HS-27A (cell line): Measurements from ENCODE around the gene CDH4.

Source experiments
- DNase-seq: peaks from one replicate; pipeline ENCODE4 v3.0.0-alpha.2; 2012; ENCODE audit warnings: low read depth, missing footprints

Gene CDH4

DNA sequence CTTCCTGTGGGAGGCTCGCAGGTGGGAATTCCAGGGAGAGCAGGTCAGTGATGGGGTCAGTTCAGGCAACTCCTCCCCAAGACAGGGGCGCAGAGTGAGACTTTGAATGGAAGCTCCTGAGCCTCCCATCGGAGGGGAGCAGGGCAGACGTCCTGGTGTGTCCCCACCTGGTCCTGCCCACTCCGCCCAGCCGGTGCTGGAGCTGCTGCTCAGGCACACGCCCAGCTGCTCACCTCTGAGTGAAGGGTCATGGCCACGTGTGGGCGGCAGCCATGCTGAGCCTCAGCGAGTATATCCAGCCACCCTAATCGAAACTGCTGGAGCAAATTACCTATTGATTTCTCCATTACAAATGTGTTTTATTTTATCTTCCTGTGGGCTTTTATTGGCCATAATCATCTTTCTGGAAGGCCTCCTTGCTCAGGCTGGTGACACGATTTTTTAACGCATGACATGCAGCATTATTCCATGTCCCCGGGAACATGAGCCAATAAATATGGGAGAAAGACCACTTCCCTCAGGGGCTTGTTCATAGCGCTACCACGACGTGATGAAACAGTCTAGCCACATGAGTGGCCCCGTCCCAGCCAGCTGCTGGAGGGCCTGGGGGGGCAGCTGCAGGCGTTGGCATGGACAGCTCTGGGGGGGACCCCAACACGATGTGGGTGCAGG lies 665.5 kb downstream of the CDH4 start:
- no peak for DNase-seq

DNA sequence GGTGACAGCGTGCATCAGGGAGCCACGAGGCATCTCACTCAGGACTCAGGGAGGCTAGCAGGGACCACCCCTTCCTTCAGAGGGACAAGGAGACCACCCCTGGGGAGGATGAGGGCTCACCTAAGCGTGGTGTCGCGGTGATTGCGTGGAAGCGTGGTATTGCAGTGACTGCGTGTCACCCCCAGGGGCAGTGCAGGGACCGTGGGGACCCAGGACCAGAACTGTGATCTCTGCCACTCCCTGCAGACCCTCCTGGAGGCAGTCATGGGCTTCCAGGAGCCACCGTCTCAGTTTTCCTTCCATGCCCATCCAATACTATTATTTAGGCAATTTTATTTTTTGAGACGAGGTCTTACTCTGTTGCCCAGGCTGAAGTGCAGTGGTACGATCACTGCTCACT lies 666.5 kb downstream of the CDH4 start:
- no peak for DNase-seq

- DNase-seq: no peak
Measured at GRCh38 chr20:61919239-61919638, 667.2 kb downstream of the CDH4 start.

- DNase-seq: no peak
Measured at GRCh38 chr20:61919675-61920365, 667.8 kb downstream of the CDH4 start.

- no peak for DNase-seq
Measured at GRCh38 chr20:61922411-61922810, 670.4 kb downstream of the CDH4 start.

- no peak for DNase-seq
Measured at GRCh38 chr20:61922936-61923335, 670.9 kb downstream of the CDH4 start.

GRCh38 chr20:61923371-61924166 lies 671.5 kb downstream of the CDH4 start:
- no peak for DNase-seq

DNA sequence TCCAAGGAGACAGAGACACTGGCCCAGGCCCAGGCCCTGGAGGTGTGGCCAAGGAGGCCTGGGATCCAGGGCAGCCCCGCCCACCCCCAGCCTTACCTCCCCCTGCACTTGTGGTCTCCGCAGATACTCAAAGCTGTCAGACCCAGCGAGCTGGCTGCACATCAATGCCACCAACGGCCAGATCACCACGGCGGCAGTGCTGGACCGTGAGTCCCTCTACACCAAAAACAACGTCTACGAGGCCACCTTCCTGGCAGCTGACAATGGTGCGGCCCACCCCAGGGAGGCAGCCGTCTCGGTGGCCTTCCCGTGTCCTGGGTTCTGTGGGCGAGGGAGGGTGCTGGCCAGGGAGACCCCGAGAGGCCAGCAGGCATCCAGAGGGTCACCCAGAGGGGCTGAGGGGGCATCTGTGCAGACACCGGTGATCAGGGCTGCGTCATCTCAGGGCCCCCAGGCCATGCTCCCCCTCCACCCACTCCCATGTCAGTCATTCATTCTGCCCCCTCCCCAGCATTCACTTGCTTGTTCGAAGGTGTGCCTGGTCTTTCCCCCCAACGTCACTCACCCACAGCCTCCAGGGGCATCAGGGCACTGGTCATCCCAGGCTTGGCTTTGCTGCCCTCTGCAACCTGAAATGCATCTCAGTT lies 672.3 kb downstream of the CDH4 start:
- no peak for DNase-seq

DNA sequence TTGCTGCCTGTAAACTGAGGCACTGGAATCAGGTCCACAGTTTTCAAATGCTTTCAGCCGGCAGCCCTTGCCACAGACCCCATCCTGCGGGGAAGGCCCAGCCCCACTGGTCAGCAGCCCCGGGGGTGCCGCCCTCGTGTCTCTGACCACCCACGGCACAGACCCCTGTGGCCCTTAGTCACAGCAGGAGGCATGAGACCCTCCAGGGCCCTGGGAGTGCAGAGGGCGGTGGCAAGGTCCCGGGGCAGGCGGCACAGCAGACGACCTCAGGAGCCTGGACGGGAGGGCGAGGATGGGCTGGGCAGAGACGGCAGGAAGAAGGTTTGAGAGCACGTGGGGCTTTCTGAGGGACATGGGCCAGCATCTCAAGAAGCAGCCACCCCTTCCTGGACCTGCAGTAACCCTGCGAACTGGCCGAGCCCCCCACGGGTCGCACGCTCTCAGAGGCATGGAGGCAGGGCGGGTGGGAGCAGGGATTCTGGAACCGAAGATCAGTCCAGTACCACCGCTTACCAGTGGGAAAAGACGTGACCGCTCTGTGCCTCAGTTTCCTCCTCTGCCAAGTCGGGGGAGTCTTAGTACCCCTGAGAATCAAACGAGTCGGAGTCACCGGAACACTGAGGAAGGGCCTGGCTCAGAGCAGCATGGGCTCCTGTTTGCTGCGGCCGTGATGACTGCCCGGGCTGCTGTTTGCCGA lies 672.9 kb downstream of the CDH4 start:
- DNase-seq: no peak

- no peak for DNase-seq
Measured at GRCh38 chr20:61925555-61926252, 673.6 kb downstream of the CDH4 start.

DNA sequence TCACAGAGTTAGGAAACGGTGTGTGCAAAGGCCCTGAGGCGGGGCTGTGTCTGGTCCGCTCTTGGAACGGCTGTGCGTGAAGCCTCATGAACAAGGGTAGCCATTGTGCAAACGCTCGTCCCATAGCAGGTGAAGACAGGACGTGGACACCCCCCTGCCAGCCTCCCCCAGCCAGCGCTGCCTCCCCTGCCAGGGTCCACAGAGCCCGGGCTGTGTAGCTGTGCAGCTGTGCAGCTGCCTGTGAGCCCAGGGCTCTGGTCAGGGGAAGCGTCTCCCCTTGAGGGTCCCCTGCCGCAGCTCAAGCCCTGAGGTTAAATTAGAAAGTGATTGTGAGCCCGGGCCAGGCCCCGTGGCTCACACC lies 674.2 kb downstream of the CDH4 start:
- DNase-seq: no peak

DNA sequence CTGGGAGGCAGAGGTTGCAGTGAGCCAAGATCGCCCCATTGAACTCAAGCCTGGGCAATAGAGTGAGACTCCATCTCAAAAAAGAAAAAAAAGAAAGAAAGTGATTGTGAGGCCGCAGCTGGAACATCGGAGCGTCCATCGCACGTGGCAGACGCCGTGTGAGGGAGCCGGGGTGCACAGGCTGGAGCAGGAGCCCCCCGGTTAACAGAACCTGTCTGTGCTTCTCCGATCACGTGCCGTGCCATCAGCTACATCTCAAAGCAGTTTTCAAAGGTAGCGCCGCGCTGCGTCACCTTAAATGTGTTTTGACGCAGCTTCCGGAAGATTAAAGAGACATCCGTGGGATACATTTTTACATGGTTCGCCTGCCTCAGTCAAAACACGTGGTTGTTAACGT lies 674.7 kb downstream of the CDH4 start:
- DNase-seq: no peak

DNA sequence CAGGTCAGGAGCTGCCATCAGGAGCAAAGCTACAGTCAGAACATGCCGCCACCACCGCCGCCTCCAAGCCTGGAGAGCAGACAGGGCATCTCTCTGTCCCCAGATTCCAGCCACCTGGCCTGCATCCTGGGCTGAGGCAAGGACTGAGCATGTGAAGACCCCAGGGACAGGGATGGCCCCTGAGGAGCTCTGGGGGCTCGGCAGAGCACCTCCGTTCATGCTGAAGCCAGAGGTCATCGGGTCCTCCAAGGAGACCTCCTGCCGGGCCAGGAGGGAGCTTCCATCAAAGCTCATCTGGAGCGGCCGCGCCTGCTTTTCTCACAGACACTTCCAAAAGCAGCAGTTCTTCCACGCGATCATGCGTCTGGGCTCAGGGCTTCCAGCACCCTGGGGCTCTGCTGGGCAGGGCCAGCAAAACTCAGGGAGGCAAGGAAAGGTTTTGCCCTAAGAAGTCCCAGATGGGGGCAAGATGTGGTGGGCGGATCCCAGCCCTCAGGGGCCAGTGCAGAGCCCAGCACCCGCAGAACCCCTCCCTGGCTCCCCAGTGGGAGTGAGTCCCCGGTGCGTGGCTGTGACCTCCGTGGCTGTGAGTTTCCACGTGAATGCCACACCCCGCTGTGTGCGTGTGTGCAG lies 675.2 kb downstream of the CDH4 start:
- DNase-seq: no peak

- DNase-seq: no peak
Measured at GRCh38 chr20:61927826-61928541, 675.9 kb downstream of the CDH4 start.

DNA sequence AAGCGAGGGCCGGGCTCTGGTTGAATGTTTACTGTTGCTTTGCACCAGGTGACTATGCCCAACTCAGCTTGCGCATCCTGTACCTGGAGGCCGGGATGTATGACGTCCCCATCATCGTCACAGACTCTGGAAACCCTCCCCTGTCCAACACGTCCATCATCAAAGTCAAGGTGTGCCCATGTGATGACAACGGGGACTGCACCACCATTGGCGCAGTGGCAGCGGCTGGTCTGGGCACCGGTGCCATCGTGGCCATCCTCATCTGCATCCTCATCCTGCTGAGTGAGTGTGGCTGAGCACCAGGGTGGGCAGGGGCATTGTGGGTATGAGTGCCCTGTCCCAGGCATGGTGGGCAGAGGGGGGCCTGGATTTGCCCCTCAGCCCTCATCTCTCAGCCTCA lies 677.5 kb downstream of the CDH4 start:
- DNase-seq: no peak

DNA sequence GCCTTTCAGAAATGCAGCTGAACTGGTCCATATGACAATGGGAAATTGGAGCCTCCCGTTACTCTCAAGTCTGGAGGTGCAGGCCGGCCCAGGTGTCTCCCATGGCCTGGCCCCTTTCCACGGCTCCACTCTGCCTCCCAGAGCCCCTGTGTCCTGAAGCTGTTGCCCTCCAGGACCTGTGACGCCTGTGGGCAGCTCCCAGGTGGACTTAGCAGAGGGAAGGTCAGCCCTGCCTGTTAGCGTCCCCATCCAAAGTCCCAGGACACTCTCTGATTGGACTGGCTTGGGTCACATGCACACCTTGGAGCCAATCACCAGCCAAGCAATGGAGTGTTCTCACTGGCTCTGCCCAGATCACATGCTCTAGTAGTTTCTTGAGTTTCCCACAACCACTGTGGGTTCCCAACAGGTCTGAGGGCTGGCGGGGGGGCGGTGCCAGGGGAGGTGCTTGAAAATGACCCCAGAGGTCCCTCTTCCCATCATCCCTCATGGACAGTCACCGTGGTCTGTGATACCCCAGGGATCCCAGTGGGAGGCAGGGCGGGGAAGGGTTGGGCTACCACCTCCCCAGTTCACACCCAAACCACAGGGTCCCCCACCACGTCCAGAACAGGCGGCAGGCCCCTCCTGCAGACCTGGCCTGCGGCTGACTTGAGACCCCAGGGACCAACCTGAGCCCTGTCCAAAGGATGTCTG lies 678.1 kb downstream of the CDH4 start:
- no peak for DNase-seq

DNA sequence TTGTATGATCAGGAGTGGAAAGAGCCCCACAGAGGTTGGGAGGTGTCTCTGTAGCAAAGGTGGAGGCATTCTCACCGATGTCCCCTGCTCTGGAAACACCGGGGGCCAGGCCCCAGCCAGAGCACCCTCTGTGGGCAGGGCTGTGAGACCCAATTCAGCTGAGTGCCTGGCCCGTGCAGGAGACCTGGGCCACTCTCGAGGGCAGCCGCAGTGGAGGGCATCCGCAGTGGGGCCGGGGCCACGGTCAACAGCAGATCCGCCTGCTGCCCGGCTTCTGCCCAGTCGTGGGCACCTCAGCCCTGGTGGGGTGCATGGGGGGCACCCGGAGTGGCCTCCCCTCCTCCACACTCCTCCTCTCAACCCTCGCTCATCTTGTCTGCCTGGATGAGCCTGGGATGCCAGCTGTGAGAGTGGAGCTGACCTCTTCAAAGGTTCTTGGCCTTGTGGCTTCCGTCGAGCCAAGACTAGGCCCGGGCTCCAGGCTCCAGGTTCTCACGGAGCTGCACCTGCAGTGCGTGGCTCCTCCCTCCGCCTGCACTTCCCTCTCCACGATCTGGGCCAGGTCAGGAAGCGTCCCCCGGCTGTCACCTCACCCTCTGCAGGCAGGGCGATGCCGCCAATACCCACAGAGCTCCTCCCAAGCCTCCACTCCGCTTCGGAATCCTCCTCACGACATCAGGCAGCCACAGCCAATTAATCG lies 678.9 kb downstream of the CDH4 start:
- DNase-seq: no peak

- no peak for DNase-seq
Measured at GRCh38 chr20:61931476-61932198, 679.6 kb downstream of the CDH4 start.
